GM23338 (cell line): ENCODE data around the gene ACSF2. TPM values are rescaled to one million over a fixed set of nuclear protein-coding genes. Genes with fewer than 3 reads are reported as not detected.

Experiments used
- ATAC-seq: fragments of 200-7000 bp; cut with Tn5 transposase; 3 replicates; pipeline ENCODE4 v1.9.1; 2020
- DNase-seq: peaks from one replicate; pipeline ENCODE4 v3.0.0-alpha.2; 2015; ENCODE audit warnings: low spot score
- H2AFZ ChIP-seq: fragments of 200-600 bp; sonication (generic); 2 replicates; pipeline ENCODE4 v1.8.0; 2016; ENCODE audit warnings: antibody characterized with exemption, mild to moderate bottlenecking, moderate library complexity
- H3F3A ChIP-seq: fragments of 200-600 bp; sonication (generic); replicated peaks from 2 replicates; pipeline ENCODE4 v1.8.0; 2017; ENCODE audit warnings: antibody characterized with exemption, mixed run types, low read depth
- H3K27ac ChIP-seq: fragments of 200-600 bp; sonication (generic); 2 replicates; pipeline ENCODE4 v1.6.1; 2016; ENCODE audit warnings: low read depth
- H3K27me3 ChIP-seq: fragments of 200-600 bp; sonication (generic); 2 replicates; pipeline ENCODE4 v1.8.0; 2016; ENCODE audit warnings: mild to moderate bottlenecking, mixed run types, moderate library complexity; ENCODE audit not compliant: insufficient read depth
- H3K36me3 ChIP-seq: fragments of 200-600 bp; sonication (generic); 2 replicates; pipeline ENCODE4 v1.8.0; 2016; ENCODE audit warnings: mild to moderate bottlenecking; ENCODE audit not compliant: insufficient read depth
- H3K4me1 ChIP-seq: fragments of 200-600 bp; sonication (generic); 2 replicates; pipeline ENCODE4 v1.8.0; 2016; ENCODE audit warnings: mild to moderate bottlenecking, moderate library complexity; ENCODE audit not compliant: insufficient read depth
- H3K4me2 ChIP-seq: fragments of 200-600 bp; sonication (generic); 2 replicates; pipeline ENCODE4 v1.7.1; 2017; ENCODE audit warnings: mixed run types
- H3K4me3 ChIP-seq: fragments of 200-600 bp; sonication (generic); 2 replicates; pipeline ENCODE4 v1.6.1; 2016; ENCODE audit warnings: mixed run types
- H3K79me2 ChIP-seq: fragments of 200-600 bp; sonication (generic); replicated peaks from 2 replicates; pipeline ENCODE4 v1.8.0; 2017; ENCODE audit warnings: mild to moderate bottlenecking; ENCODE audit not compliant: insufficient read depth
- H3K9me2 ChIP-seq: fragments of 200-600 bp; sonication (generic); 2 replicates; pipeline ENCODE4 v1.8.0; 2017; ENCODE audit not compliant: insufficient read depth
- H4K20me1 ChIP-seq: fragments of 200-600 bp; sonication (generic); replicated peaks from 2 replicates; pipeline ENCODE4 v1.8.0; 2017; ENCODE audit warnings: mild to moderate bottlenecking; ENCODE audit not compliant: insufficient read depth
- H3K27ac Mint-ChIP-seq: 2 replicates; pipeline ENCODE4 v1.8.0; 2020; ENCODE audit warnings: inconsistent platforms, mild to moderate bottlenecking, moderate library complexity, mixed read lengths
- H3K27me3 Mint-ChIP-seq: 3 replicates; pipeline ENCODE4 v1.8.0; 2022; ENCODE audit warnings: low read depth, mild to moderate bottlenecking, moderate library complexity, mixed read lengths, inconsistent platforms; ENCODE audit not compliant: insufficient read depth, poor library complexity
- H3K36me3 Mint-ChIP-seq: 3 replicates; pipeline ENCODE4 v1.8.0; 2021; ENCODE audit warnings: low read depth, mild to moderate bottlenecking, inconsistent platforms, moderate library complexity, mixed read lengths
- H3K4me1 Mint-ChIP-seq: 3 replicates; pipeline ENCODE4 v1.8.0; 2020; ENCODE audit warnings: mild to moderate bottlenecking, inconsistent platforms, mixed read lengths
- H3K4me3 Mint-ChIP-seq: 3 replicates; pipeline ENCODE4 v1.8.0; 2021; ENCODE audit warnings: moderate library complexity, mild to moderate bottlenecking, inconsistent platforms, mixed read lengths
- H3K9me3 Mint-ChIP-seq: 3 replicates; pipeline ENCODE4 v1.8.0; 2020; ENCODE audit warnings: moderate library complexity, mild to moderate bottlenecking, inconsistent platforms, mixed read lengths
- CREB1 ChIP-seq: fragments of 250-450 bp; sonication (Bioruptor Pico); IDR thresholded peaks from 2 replicates; pipeline ENCODE4 v1.5.0; 2020; ENCODE audit warnings: low read depth, mild to moderate bottlenecking, moderate library complexity
- CTCF ChIP-seq, 2 experiments: fragments of 200-600 bp in 1 of 2; sonication (generic) in 1 of 2; conservative IDR thresholded peaks; 2 replicates each; pipeline versions ENCODE4 v1.5.1 to v1.6.1; 2016 to 2017; ENCODE audit warnings: antibody characterized with exemption in 2 of 2, low read depth in 2 of 2, mild to moderate bottlenecking in 2 of 2, moderate library complexity in 1 of 2
- EZH2 ChIP-seq: fragments of 200-600 bp; sonication (generic); IDR thresholded peaks from one replicate; pipeline ENCODE4 v1.8.0; 2017; ENCODE audit warnings: antibody characterized with exemption, mild to moderate bottlenecking, low read depth; ENCODE audit not compliant: unreplicated experiment
- EZH2phosphoT487 ChIP-seq: fragments of 200-600 bp; sonication (generic); IDR thresholded peaks from one replicate; pipeline ENCODE4 v1.8.1; 2018; ENCODE audit warnings: antibody characterized with exemption; ENCODE audit not compliant: unreplicated experiment
- JUNB ChIP-seq: IDR thresholded peaks from one replicate; pipeline ENCODE4 v1.6.1; 2016; ENCODE audit warnings: antibody characterized with exemption; ENCODE audit not compliant: unreplicated experiment
- NANOG ChIP-seq: IDR thresholded peaks from 2 replicates; pipeline ENCODE4 v1.6.1; 2016; ENCODE audit warnings: antibody characterized with exemption, borderline replicate concordance
- POLR2AphosphoS5 ChIP-seq: IDR thresholded peaks from 2 replicates; pipeline ENCODE4 v1.6.1; 2016; ENCODE audit warnings: antibody characterized with exemption, low read depth
- STAT1 ChIP-seq: IDR thresholded peaks from one replicate; pipeline ENCODE4 v1.6.1; 2016; ENCODE audit warnings: antibody characterized with exemption; ENCODE audit not compliant: unreplicated experiment
- ZNF114 ChIP-seq: fragments of 250-450 bp; sonication (Bioruptor Pico); IDR thresholded peaks from 2 replicates; pipeline ENCODE4 v1.5.0; 2020; ENCODE audit warnings: mild to moderate bottlenecking, moderate library complexity
- ZNF331 ChIP-seq: fragments of 250-450 bp; sonication (Bioruptor Pico); IDR thresholded peaks from 2 replicates; pipeline ENCODE4 v1.5.0; 2020; ENCODE audit warnings: low read depth, mild to moderate bottlenecking, moderate library complexity
- polyA plus RNA-seq: library from polyadenylated mRNA; unstranded; fragments of >200 nt; fragmentation: Nextera tagmentation; extraction: Ambion mirVana; gene quantifications from 2 replicates; pipeline ENCODE4 v1.2.1, GENCODE V29; 2016
- total RNA-seq: library from RNA; depleted of rRNA; stranded (reverse); fragments of >200 nt; shearing (Covaris generic); gene quantifications from 2 replicates; pipeline ENCODE4 v1.2.3, GENCODE V29; 2014
- TF ChIP-seq, protein P1 (sequence below): fragments of 250-450 bp; sonication (Bioruptor Pico); IDR thresholded peaks from 2 replicates; pipeline ENCODE4 v1.5.0; 2020; ENCODE audit warnings: mild to moderate bottlenecking, moderate library complexity
- TF ChIP-seq, protein P2 (sequence below): IDR thresholded peaks from one replicate; pipeline ENCODE4 v1.6.1; 2018; ENCODE audit warnings: antibody characterized with exemption; ENCODE audit not compliant: unreplicated experiment
- TF ChIP-seq, protein P3 (sequence below): IDR thresholded peaks from 2 replicates; pipeline ENCODE4 v1.6.1; 2016; ENCODE audit warnings: antibody characterized with exemption

The ACSF2 gene
- total and polyA plus RNA-seq, 2 experiments from 2014 or later = 6.9 to 12.4 TPM

DNA sequence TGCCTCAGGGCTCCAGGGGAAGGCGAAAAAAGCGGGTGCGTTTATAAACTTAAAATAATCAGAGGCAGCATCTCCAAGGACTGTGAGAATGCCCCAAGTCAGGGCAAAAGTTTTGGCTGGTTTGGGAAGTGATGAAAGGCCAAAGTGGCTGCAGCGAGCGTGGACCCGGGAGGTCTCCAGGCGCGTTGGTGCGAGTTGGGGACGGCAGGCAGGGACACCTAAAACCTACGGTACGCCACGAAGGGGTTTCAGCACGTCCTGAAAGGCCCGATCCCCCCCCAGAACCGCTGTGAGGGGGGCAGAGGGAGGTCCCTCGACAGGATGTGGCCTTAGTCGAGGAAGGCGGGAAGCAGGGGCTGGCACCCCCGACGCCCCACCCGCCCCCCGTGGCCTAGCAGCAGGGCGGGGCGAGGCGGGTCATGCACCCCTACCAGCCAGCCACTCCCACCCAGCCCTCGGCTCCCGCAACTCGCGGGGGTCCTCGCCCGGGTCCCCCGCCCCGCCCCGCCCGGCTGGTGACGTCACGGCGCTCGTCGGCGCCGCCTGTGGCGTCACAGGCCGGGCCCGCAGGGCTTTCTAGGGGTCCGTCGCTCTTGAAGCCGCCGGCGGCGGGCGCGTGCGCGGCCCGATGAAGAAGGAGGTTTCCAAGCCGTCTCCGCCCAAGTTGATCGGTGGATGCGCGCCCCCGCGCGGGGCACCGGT, 82.0 kb downstream of the ACSF2 start, which contains the start of gene MYCBPAP:
Gene MYCBPAP, plus strand, starts transcription at position 569 of the 702 bp plus-strand sequence. CDS start 236 bp downstream, outside the sequence.
- Histone ChIP-seq H3K4me1 (peaks cover 16% of the 10 kb centered on the region; the same call in 1 of the 2 replicates), H3K9me2 (no peaks in the 10 kb centered on the region), H3K4me3 (peak within 1 kb of the TSS; percentile 92), H2AFZ (peak within 1 kb of the TSS; percentile 98), H3K79me2 (no peaks in the 10 kb centered on the region), H4K20me1 (no peaks in the 10 kb centered on the region), H3K36me3 (no peaks in the 10 kb centered on the region), H3K27me3 (no peaks in the 10 kb centered on the region; the same call in 1 of the 2 replicates), H3K27ac (peak within 1 kb of the TSS; percentile 55; the same call in 1 of the 2 replicates), H3F3A (peaks cover 6% of the 10 kb centered on the region; the same call in 1 of the 2 replicates), H3K4me2 (peak within 1 kb of the TSS; percentile 96)
- TF ChIP-seq, protein P1, sequence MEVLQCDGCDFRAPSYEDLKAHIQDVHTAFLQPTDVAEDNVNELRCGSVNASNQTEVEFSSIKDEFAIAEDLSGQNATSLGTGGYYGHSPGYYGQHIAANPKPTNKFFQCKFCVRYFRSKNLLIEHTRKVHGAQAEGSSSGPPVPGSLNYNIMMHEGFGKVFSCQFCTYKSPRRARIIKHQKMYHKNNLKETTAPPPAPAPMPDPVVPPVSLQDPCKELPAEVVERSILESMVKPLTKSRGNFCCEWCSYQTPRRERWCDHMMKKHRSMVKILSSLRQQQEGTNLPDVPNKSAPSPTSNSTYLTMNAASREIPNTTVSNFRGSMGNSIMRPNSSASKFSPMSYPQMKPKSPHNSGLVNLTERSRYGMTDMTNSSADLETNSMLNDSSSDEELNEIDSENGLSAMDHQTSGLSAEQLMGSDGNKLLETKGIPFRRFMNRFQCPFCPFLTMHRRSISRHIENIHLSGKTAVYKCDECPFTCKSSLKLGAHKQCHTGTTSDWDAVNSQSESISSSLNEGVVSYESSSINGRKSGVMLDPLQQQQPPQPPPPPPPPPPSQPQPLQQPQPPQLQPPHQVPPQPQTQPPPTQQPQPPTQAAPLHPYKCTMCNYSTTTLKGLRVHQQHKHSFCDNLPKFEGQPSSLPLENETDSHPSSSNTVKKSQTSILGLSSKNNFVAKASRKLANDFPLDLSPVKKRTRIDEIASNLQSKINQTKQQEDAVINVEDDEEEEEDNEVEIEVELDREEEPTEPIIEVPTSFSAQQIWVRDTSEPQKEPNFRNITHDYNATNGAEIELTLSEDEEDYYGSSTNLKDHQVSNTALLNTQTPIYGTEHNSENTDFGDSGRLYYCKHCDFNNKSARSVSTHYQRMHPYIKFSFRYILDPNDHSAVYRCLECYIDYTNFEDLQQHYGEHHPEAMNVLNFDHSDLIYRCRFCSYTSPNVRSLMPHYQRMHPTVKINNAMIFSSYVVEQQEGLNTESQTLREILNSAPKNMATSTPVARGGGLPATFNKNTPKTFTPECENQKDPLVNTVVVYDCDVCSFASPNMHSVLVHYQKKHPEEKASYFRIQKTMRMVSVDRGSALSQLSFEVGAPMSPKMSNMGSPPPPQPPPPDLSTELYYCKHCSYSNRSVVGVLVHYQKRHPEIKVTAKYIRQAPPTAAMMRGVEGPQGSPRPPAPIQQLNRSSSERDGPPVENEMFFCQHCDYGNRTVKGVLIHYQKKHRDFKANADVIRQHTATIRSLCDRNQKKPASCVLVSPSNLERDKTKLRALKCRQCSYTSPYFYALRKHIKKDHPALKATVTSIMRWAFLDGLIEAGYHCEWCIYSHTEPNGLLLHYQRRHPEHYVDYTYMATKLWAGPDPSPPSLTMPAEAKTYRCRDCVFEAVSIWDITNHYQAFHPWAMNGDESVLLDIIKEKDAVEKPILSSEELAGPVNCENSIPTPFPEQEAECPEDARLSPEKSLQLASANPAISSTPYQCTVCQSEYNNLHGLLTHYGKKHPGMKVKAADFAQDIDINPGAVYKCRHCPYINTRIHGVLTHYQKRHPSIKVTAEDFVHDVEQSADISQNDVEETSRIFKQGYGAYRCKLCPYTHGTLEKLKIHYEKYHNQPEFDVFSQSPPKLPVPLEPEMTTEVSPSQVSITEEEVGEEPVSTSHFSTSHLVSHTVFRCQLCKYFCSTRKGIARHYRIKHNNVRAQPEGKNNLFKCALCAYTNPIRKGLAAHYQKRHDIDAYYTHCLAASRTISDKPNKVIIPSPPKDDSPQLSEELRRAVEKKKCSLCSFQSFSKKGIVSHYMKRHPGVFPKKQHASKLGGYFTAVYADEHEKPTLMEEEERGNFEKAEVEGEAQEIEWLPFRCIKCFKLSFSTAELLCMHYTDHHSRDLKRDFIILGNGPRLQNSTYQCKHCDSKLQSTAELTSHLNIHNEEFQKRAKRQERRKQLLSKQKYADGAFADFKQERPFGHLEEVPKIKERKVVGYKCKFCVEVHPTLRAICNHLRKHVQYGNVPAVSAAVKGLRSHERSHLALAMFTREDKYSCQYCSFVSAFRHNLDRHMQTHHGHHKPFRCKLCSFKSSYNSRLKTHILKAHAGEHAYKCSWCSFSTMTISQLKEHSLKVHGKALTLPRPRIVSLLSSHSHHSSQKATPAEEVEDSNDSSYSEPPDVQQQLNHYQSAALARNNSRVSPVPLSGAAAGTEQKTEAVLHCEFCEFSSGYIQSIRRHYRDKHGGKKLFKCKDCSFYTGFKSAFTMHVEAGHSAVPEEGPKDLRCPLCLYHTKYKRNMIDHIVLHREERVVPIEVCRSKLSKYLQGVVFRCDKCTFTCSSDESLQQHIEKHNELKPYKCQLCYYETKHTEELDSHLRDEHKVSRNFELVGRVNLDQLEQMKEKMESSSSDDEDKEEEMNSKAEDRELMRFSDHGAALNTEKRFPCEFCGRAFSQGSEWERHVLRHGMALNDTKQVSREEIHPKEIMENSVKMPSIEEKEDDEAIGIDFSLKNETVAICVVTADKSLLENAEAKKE (CRISPR knock-in tag) = no peak
- TF ChIP-seq CTCF (conservative IDR thresholded peaks at IDR 0.05; ENCODE audit: low read depth in 2 of 2) = peak in 1 of 2 experiments; percentile 29; a peak in 1 of 4 replicates
- TF ChIP-seq STAT1 = no peak
- TF ChIP-seq ZNF331 = no peak
- TF ChIP-seq NANOG = no peak
- TF ChIP-seq ZNF114 (CRISPR knock-in tag) = no peak
- peak; percentile 61 for TF ChIP-seq POLR2AphosphoS5
- no peak for TF ChIP-seq EZH2
- TF ChIP-seq JUNB = no peak
- peak; percentile 99 for TF ChIP-seq CREB1 (CRISPR knock-in tag)
- TF ChIP-seq, protein P2, sequence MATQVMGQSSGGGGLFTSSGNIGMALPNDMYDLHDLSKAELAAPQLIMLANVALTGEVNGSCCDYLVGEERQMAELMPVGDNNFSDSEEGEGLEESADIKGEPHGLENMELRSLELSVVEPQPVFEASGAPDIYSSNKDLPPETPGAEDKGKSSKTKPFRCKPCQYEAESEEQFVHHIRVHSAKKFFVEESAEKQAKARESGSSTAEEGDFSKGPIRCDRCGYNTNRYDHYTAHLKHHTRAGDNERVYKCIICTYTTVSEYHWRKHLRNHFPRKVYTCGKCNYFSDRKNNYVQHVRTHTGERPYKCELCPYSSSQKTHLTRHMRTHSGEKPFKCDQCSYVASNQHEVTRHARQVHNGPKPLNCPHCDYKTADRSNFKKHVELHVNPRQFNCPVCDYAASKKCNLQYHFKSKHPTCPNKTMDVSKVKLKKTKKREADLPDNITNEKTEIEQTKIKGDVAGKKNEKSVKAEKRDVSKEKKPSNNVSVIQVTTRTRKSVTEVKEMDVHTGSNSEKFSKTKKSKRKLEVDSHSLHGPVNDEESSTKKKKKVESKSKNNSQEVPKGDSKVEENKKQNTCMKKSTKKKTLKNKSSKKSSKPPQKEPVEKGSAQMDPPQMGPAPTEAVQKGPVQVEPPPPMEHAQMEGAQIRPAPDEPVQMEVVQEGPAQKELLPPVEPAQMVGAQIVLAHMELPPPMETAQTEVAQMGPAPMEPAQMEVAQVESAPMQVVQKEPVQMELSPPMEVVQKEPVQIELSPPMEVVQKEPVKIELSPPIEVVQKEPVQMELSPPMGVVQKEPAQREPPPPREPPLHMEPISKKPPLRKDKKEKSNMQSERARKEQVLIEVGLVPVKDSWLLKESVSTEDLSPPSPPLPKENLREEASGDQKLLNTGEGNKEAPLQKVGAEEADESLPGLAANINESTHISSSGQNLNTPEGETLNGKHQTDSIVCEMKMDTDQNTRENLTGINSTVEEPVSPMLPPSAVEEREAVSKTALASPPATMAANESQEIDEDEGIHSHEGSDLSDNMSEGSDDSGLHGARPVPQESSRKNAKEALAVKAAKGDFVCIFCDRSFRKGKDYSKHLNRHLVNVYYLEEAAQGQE = no peak
- TF ChIP-seq EZH2phosphoT487 = no peak
- TF ChIP-seq, protein P3, sequence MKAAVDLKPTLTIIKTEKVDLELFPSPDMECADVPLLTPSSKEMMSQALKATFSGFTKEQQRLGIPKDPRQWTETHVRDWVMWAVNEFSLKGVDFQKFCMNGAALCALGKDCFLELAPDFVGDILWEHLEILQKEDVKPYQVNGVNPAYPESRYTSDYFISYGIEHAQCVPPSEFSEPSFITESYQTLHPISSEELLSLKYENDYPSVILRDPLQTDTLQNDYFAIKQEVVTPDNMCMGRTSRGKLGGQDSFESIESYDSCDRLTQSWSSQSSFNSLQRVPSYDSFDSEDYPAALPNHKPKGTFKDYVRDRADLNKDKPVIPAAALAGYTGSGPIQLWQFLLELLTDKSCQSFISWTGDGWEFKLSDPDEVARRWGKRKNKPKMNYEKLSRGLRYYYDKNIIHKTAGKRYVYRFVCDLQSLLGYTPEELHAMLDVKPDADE = no peak; the same call in 1 of the 2 replicates
- H3K4me3 Mint-ChIP-seq = peak within 1 kb of the TSS; percentile 86
- H3K27ac Mint-ChIP-seq = peak within 1 kb of the TSS; percentile 92
- H3K36me3 Mint-ChIP-seq = peaks cover 2% of the 10 kb centered on the region; the same call in 1 of the 3 replicates
- H3K4me1 Mint-ChIP-seq = peaks cover 37% of the 10 kb centered on the region
- ATAC-seq (peak; percentile 84), DNase-seq (peak; percentile 91)
- peaks cover 17% of the 10 kb centered on the region for H3K27me3 Mint-ChIP-seq
- H3K9me3 Mint-ChIP-seq = no peaks in the 10 kb centered on the region
